Kidney (tissue), 22 donors: ENCODE data around the gene NLRP14. TPM values are rescaled to one million over a fixed set of nuclear protein-coding genes. Genes with fewer than 3 reads are reported as not detected.

ENCODE experiments used
- DNase-seq, 5 donors: peaks; one replicate each; pipeline ENCODE4 v3.0.0-alpha.2; 2013 to 2020
- FAIRE-seq: peaks from 2 replicates; lab custom pipeline; 2012; peaks lifted over from hg19 to GRCh38; lab: Jason Lieb, UNC
- H3K27ac ChIP-seq, 2 donors: one replicate each; pipeline ENCODE4 v1.7.0; 2013; ENCODE audit warnings: low read depth in 2 of 2, low read length in 2 of 2, inconsistent platforms in 1 of 2
- H3K27me3 ChIP-seq: one replicate; pipeline ENCODE4 v1.7.1; 2013; ENCODE audit warnings: low read length, inconsistent platforms; ENCODE audit not compliant: control insufficient read depth, insufficient read depth
- H3K36me3 ChIP-seq, 3 donors: one replicate each; pipeline versions ENCODE4 v1.7.0 to v1.7.1; 2013; ENCODE audit warnings: low read length in 3 of 3, control low read depth in 1 of 3, inconsistent platforms in 1 of 3; ENCODE audit not compliant: insufficient read depth in 3 of 3, control insufficient read depth in 2 of 3
- H3K4me1 ChIP-seq, 3 donors: one replicate each; pipeline versions ENCODE4 v1.7.0 to v1.7.1; 2013; ENCODE audit warnings: low read length in 3 of 3, inconsistent platforms in 1 of 3, low read depth in 1 of 3; ENCODE audit not compliant: control insufficient read depth in 2 of 3, insufficient read depth in 2 of 3
- H3K4me3 ChIP-seq, 3 donors: one replicate each; pipeline versions ENCODE4 v1.7.0 to v1.8.1; 2013; ENCODE audit warnings: low read length in 3 of 3, control low read depth in 1 of 3, inconsistent platforms in 1 of 3
- H3K9ac ChIP-seq, 3 donors: one replicate each; pipeline versions ENCODE4 v1.7.0 to v1.7.1; 2013; ENCODE audit warnings: low read length in 3 of 3, control low read depth in 1 of 3, inconsistent platforms in 1 of 3
- H3K9me3 ChIP-seq, 3 donors: one replicate each; pipeline versions ENCODE4 v1.7.0 to v1.7.1; 2013; ENCODE audit warnings: low read length in 3 of 3, control low read depth in 1 of 3, inconsistent platforms in 1 of 3; ENCODE audit not compliant: control insufficient read depth in 2 of 3, insufficient read depth in 1 of 3
- intact Hi-C: fragments of 100-400 bp; cut with DNase I; formaldehyde crosslinking; loops from one replicate; pipeline ENCODE4 v1.11.1; 2022
- long read RNA-seq, 10 donors: library from polyadenylated mRNA in 1 of 10; unstranded in 1 of 10; transcript quantifications; one replicate each; pipeline ENCODE4 v2.0.0 and lab custom pipeline, GENCODE V29; 2021 to 2026
- polyA plus RNA-seq: library from polyadenylated mRNA; stranded (reverse); fragments of 350-450 nt; fragmentation: Illumina TruSeq; extraction: RNeasy Lipid Tissue Mini Kit (QIAGEN cat#74804); gene quantifications from one replicate; pipeline ENCODE4 v1.2.3, GENCODE V29; 2014; ENCODE audit warnings: low read depth, low replicate concordance; ENCODE audit not compliant: insufficient read depth
- total RNA-seq: library from RNA; stranded (reverse); fragmentation: NEBNext Ultra II Directional; extraction: Animal tissue kit (Norgen Biotek cat#: 25700); gene quantifications from one replicate; pipeline ENCODE4 v1.2.1, GENCODE V29; 2021
- TF ChIP-seq, protein P1 (sequence below): IDR thresholded peaks from 3 replicates; pipeline ENCODE4 v1.5.1; 2012; ENCODE audit warnings: mild to moderate bottlenecking, moderate library complexity, borderline replicate concordance; ENCODE audit not compliant: insufficient read depth; ENCODE audit errors: extremely low read depth
- donor health status: control.
- donor health status: control.
- donor health status: control.
- donor health status: control.
- donor health status: control.
- donor health status: DM: yes; HTN: yes; CAD: no.
- donor health status: Normal renal cell carcinoma (clear cell type).

Gene NLRP14, protein sequence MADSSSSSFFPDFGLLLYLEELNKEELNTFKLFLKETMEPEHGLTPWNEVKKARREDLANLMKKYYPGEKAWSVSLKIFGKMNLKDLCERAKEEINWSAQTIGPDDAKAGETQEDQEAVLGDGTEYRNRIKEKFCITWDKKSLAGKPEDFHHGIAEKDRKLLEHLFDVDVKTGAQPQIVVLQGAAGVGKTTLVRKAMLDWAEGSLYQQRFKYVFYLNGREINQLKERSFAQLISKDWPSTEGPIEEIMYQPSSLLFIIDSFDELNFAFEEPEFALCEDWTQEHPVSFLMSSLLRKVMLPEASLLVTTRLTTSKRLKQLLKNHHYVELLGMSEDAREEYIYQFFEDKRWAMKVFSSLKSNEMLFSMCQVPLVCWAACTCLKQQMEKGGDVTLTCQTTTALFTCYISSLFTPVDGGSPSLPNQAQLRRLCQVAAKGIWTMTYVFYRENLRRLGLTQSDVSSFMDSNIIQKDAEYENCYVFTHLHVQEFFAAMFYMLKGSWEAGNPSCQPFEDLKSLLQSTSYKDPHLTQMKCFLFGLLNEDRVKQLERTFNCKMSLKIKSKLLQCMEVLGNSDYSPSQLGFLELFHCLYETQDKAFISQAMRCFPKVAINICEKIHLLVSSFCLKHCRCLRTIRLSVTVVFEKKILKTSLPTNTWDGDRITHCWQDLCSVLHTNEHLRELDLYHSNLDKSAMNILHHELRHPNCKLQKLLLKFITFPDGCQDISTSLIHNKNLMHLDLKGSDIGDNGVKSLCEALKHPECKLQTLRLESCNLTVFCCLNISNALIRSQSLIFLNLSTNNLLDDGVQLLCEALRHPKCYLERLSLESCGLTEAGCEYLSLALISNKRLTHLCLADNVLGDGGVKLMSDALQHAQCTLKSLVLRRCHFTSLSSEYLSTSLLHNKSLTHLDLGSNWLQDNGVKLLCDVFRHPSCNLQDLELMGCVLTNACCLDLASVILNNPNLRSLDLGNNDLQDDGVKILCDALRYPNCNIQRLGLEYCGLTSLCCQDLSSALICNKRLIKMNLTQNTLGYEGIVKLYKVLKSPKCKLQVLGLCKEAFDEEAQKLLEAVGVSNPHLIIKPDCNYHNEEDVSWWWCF
- 0.47 TPM for total RNA-seq
- 0.28 TPM for polyA plus RNA-seq
- long read RNA-seq, donor 1, result 0 reads
- long read RNA-seq, donor 2, result 0 reads
- long read RNA-seq, donor 3, result 0 reads
- long read RNA-seq, donor 4, result 0 reads
- long read RNA-seq, donor 5, result 0 reads
- long read RNA-seq, donor 6, result 0 reads
- long read RNA-seq, donor 7, result 0 reads
- long read RNA-seq, donor 8, result 0 reads
- long read RNA-seq, donor 9, result 0 reads
- long read RNA-seq, donor 10, result 0 reads

DNA sequence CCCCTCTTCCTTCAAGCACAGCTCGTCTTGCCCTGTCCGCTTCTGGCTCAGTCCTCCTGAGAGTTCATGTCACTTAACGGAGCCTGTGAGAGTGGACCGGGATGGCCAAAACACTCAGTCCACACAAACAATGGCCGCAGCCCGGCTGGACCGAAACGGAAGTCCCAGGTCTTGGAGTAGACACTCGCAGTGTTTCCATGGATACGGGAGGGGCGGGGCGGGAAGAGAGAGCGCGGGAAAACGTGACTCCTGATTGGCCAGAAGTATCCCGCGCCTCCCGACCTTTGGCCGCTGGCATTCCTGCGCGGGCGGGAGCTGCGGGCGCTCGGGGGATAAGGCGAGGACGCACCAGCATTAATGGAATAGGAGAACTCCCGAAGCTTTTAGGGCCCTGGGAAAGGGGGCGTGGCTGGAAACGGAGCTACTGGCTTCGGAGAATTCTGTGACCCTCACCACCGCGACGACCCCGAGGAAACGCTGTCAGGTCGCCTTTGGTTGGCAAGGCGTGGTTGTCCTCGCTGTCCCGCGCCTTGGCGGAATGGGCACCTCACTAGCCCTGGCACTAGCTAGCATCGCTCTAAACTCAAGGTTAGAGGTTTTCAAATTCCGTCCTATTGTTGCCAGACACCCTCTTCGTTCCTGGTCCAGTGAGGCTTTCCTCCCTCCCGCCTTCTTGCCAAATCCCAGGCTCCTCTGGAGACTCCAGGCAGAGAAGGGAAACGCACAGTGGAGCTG lies at the start of gene NLRP14, which contains the start of gene ZNF214:
Gene NLRP14 (plus strand): TSS at position 297 of the 735 bp plus-strand sequence. CDS start 18,108 bp downstream, outside the sequence.
Gene ZNF214 (minus strand): TSS at position 164 of the 735 bp plus-strand sequence. CDS start 17,511 bp downstream, outside the sequence.
- peak within 1 kb of the TSS; percentile 91 to 99 (median 99) for H3K4me3 ChIP-seq
- peak within 1 kb of the TSS; percentile 29 to 56 for H3K27ac ChIP-seq
- peaks cover 0 to 9% (median 2%) of the 10 kb centered on the region in 3 donors for H3K4me1 ChIP-seq
- intact Hi-C loops, result no loop called here
- H3K36me3 ChIP-seq, result no peaks in the 10 kb centered on the region
- no peaks in the 10 kb centered on the region for H3K27me3 ChIP-seq
- FAIRE-seq (no peak), DNase-seq (peak; percentile 97 to 99 (median 98))
- peak within 1 kb of the TSS; percentile 66 to 97 (median 67) for H3K9ac ChIP-seq
- no peaks in the 10 kb centered on the region for H3K9me3 ChIP-seq
- TF ChIP-seq, protein P1, sequence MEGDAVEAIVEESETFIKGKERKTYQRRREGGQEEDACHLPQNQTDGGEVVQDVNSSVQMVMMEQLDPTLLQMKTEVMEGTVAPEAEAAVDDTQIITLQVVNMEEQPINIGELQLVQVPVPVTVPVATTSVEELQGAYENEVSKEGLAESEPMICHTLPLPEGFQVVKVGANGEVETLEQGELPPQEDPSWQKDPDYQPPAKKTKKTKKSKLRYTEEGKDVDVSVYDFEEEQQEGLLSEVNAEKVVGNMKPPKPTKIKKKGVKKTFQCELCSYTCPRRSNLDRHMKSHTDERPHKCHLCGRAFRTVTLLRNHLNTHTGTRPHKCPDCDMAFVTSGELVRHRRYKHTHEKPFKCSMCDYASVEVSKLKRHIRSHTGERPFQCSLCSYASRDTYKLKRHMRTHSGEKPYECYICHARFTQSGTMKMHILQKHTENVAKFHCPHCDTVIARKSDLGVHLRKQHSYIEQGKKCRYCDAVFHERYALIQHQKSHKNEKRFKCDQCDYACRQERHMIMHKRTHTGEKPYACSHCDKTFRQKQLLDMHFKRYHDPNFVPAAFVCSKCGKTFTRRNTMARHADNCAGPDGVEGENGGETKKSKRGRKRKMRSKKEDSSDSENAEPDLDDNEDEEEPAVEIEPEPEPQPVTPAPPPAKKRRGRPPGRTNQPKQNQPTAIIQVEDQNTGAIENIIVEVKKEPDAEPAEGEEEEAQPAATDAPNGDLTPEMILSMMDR, result no peak

DNA sequence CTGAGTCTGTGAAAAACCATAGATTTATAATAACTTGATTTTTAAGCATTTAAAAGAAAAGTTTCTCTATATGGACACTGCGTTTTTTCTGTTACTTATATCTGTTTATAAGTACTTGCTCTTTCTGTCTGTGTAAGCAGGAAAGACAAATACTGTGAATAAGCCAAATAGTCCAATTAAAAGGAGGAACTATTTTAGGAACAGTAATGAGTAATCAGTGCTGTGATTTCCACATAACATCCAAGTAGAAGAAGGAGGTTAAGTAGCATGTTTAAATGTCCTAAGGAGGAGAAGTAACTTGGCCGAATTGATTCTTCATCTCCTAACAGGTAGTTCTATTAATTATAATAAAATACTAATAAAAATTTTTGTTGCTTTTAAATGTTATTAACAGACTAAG lies 40.9 kb upstream of the NLRP14 start:
- FAIRE-seq, result no peak
- Histone ChIP-seq H3K9ac (no peak overlapping the region), H3K4me3 (no peak overlapping the region), H3K4me1 (no peaks in the 10 kb centered on the region), H3K9me3 (no peaks in the 10 kb centered on the region), H3K36me3 (no peaks in the 10 kb centered on the region), H3K27ac (no peak overlapping the region), H3K27me3 (no peaks in the 10 kb centered on the region)
- TF ChIP-seq, protein P1, result no peak
- intact Hi-C loops, result no loop called here
- DNase-seq, result no peak

DNA sequence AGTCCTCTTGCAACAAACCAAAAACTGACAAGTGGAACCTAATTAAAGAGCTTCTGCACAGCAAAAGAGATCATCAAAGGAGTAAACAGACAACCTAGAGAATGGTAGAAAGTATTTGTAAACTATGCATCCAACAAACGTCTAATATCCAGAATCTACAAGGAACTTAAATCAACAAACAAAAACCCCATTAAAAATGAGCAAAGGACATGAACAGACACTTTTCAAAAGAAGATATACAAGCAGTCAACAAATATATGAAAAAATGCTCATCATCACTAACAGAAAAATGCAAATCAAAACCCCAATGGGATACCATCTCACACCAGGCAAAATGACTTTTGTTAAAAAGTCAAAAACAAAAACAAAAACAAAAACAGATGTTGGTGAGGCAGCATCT lies 33.8 kb upstream of the NLRP14 start:
- Histone ChIP-seq H3K27ac (no peak overlapping the region), H3K27me3 (no peaks in the 10 kb centered on the region), H3K4me3 (no peak overlapping the region), H3K9me3 (peaks cover 0 to 5% (median 0%) of the 10 kb centered on the region in 3 donors), H3K9ac (no peak overlapping the region), H3K36me3 (no peaks in the 10 kb centered on the region), H3K4me1 (no peaks in the 10 kb centered on the region)
- no peak for DNase-seq
- no peak for FAIRE-seq
- intact Hi-C loops, result no loop called here
- TF ChIP-seq, protein P1, result no peak
